ENCODE measurements around the gene VASN.

Gene VASN

DNA sequence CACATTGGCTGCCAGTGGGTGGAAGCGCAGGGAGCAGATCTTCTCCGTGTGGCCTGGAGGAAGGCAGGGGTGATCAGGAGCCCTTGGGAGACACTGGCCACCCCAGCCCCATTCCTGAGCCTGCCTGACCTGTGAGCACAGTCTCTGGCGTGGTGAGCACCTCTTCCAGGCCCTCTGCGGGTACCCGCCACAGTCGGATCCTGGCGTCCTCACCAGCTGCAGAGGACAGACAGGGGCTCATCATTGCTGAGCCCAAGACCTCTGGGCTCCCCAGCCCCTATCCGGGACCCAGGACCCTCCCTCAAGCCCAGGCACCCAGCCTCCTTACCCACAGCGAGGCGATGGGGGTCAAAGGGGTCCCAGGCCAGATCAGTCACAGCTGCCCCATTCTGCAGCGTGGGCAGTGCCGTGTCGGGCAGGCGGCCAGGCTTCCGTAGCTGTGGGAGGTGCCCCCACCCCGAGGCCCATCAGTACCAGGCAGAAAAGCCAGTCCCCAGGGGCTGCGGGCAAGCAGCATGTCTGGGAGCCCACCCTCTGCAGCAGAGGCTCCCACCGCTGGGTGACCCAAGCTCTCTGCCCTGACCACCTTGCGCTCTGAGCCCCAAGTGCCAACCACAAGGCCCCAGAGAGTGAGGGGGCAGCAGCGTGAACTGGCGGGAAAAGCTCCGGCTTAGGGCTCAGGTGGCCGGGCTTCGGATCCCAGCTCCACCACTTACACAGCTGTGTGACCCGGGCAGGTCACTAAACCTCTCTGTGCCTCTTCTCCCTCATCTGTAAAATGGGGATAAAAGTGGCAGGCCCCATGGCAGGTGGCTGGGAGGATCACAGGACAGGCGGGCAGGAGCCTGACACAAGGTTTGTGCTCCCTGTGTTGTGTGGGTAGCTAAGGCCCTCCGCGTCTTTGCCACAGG is 10.4 kb upstream of the VASN start:
- H3K9me3 ChIP-seq, result no peaks in the 10 kb centered on the region
- H3K4me1 ChIP-seq, result peaks cover 7% of the 10 kb centered on the region
- H3K4me3 ChIP-seq (ENCODE audit: low read depth, low read length), result no peak overlapping the region
- TF ChIP-seq, protein P1, sequence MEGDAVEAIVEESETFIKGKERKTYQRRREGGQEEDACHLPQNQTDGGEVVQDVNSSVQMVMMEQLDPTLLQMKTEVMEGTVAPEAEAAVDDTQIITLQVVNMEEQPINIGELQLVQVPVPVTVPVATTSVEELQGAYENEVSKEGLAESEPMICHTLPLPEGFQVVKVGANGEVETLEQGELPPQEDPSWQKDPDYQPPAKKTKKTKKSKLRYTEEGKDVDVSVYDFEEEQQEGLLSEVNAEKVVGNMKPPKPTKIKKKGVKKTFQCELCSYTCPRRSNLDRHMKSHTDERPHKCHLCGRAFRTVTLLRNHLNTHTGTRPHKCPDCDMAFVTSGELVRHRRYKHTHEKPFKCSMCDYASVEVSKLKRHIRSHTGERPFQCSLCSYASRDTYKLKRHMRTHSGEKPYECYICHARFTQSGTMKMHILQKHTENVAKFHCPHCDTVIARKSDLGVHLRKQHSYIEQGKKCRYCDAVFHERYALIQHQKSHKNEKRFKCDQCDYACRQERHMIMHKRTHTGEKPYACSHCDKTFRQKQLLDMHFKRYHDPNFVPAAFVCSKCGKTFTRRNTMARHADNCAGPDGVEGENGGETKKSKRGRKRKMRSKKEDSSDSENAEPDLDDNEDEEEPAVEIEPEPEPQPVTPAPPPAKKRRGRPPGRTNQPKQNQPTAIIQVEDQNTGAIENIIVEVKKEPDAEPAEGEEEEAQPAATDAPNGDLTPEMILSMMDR (IDR thresholded peaks at IDR 0.05; ENCODE audit: low read depth, low read length), result no peak
- DNase-seq, result peak; percentile 11
- H3K36me3 ChIP-seq, result no peaks in the 10 kb centered on the region
- H3K27me3 ChIP-seq, result no peaks in the 10 kb centered on the region

GRCh38 chr16:4361944-4362311 is 9.7 kb upstream of the VASN start:
- TF ChIP-seq, protein P1 (IDR thresholded peaks at IDR 0.05; ENCODE audit: low read depth, low read length), result no peak
- H3K36me3 ChIP-seq, result no peaks in the 10 kb centered on the region
- no peak for DNase-seq
- peaks cover 7% of the 10 kb centered on the region for H3K4me1 ChIP-seq
- no peaks in the 10 kb centered on the region for H3K9me3 ChIP-seq
- no peaks in the 10 kb centered on the region for H3K27me3 ChIP-seq
- no peak overlapping the region for H3K4me3 ChIP-seq (ENCODE audit: low read depth, low read length)

- no peaks in the 10 kb centered on the region for H3K27me3 ChIP-seq
- no peaks in the 10 kb centered on the region for H3K9me3 ChIP-seq
- no peak overlapping the region for H3K4me3 ChIP-seq (ENCODE audit: low read depth, low read length)
- H3K36me3 ChIP-seq, result no peaks in the 10 kb centered on the region
- peaks cover 7% of the 10 kb centered on the region for H3K4me1 ChIP-seq
- TF ChIP-seq, protein P1 (IDR thresholded peaks at IDR 0.05; ENCODE audit: low read depth, low read length), result no peak
- DNase-seq, result peak; percentile 7
Measured at GRCh38 chr16:4362476-4363135, 9.0 kb upstream of the VASN start.

DNA sequence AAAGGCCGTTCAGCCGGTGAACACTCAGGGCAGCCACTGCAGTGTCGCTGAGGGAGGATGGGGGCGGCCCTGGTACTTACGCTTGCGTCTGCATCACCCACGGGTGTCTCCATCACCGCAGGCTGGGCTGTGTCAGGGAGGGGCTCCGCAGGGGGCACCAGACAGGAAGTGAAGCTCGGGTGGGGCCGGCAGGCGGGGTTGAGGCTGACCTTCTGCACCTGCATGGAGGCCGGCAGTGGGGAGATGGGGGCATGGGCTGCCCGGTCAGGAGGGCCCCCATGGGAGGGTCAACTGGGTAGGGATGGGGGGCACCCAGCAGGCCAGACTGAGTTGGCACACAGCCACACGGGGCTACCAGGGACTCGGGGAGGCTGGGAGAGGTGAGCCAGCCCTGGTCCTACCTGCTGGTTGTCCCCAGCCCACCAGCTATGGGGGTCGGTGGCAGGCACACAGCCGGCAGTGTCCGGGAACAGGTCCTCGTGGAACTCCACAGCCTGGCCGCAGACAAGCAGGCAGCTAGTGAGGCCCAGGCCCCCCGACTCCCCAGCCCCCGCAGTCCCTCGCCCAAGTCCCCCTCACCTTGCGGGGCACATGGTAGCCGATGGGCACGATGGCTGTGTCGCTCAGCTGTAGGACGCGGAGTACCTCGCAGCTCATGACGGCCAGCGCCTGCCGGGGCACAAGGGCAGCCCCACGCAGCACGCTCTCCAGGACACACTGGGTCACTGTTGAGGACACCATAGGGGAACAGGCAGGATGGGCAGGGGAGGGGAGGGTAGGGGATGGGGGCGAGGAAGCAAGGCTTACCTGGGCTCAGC is 7.2 kb upstream of the VASN start:
- TF ChIP-seq, protein P1 (IDR thresholded peaks at IDR 0.05; ENCODE audit: low read depth, low read length), result no peak
- Histone ChIP-seq H3K36me3 (no peaks in the 10 kb centered on the region), H3K4me3 (ENCODE audit: low read depth, low read length) (no peak overlapping the region), H3K9me3 (no peaks in the 10 kb centered on the region), H3K4me1 (peaks cover 5% of the 10 kb centered on the region), H3K27me3 (no peaks in the 10 kb centered on the region)
- DNase-seq, result peak; percentile 6

- no peak for DNase-seq
- TF ChIP-seq, protein P1 (IDR thresholded peaks at IDR 0.05; ENCODE audit: low read depth, low read length), result no peak
- H3K4me3 ChIP-seq (ENCODE audit: low read depth, low read length), result no peak overlapping the region
- H3K9me3 ChIP-seq, result no peaks in the 10 kb centered on the region
- peaks cover 4% of the 10 kb centered on the region for H3K4me1 ChIP-seq
- no peaks in the 10 kb centered on the region for H3K27me3 ChIP-seq
- no peaks in the 10 kb centered on the region for H3K36me3 ChIP-seq
Measured at GRCh38 chr16:4365014-4365406, 6.6 kb upstream of the VASN start.

All from BE2C (cell line).